ENCODE measurements around the gene SLC16A12.

GRCh38 chr10:89476150-89476549, 59.2 kb downstream of the SLC16A12 start:
- no peak for TF ChIP-seq CTCF (IDR thresholded peaks at IDR 0.05; ENCODE audit: extremely low read depth in 1 of 2, insufficient read depth in 1 of 2, low read depth in 1 of 2, low read length in 2 of 2)
- no peak for TF ChIP-seq JUN (IDR thresholded peaks at IDR 0.05; ENCODE audit: borderline replicate concordance, insufficient read depth, insufficient read length, low read depth)
- no peak for TF ChIP-seq POLR2A (IDR thresholded peaks at IDR 0.05; ENCODE audit: low read depth, low read length)
- TF ChIP-seq MYC (IDR thresholded peaks at IDR 0.05; ENCODE audit: low read depth, low read length): no peak
- no peak for TF ChIP-seq POLR2AphosphoS5 (IDR thresholded peaks at IDR 0.05; ENCODE audit: insufficient read depth, low read depth, low read length)
- no peak for TF ChIP-seq EZH2 (IDR thresholded peaks at IDR 0.05; ENCODE audit: borderline replicate concordance, low read depth, low read length, severe bottlenecking)

Measured in endothelial cell of umbilical vein (primary cell).